HAP-1 (cell line): ENCODE measurements around the gene NUP214.
"Not testable (repeated sequence)": the region's sequence is repeated elsewhere in the genome, so short reads cannot be mapped to it uniquely, and the experiment has no call there.

Experiments
- DNase-seq, 2 experiments: peaks; one replicate each; pipeline ENCODE4 v3.0.0-alpha.2; 2016 to 2020; ENCODE audit warnings: low spot score in 2 of 2
- H3K27me3 ChIP-seq: fragments of 250-450 bp; sonication (Bioruptor Pico); 2 replicates; pipeline ENCODE4 v1.5.1; 2020; ENCODE audit warnings: low read depth, mild to moderate bottlenecking, moderate library complexity
- H3K36me3 ChIP-seq: fragments of 250-450 bp; sonication (Bioruptor Pico); replicated peaks from 2 replicates; pipeline ENCODE4 v1.5.1; 2020; ENCODE audit warnings: mild to moderate bottlenecking
- H3K4me1 ChIP-seq: fragments of 250-450 bp; sonication (Bioruptor Pico); 2 replicates; pipeline ENCODE4 v1.5.1; 2020; ENCODE audit warnings: mild to moderate bottlenecking
- H3K4me3 ChIP-seq: fragments of 250-450 bp; sonication (Bioruptor Pico); 2 replicates; pipeline ENCODE4 v1.5.1; 2020; ENCODE audit warnings: mild to moderate bottlenecking, moderate library complexity
- H3K9me3 ChIP-seq: fragments of 250-450 bp; sonication (Bioruptor Pico); 2 replicates; pipeline ENCODE4 v1.5.1; 2020; ENCODE audit warnings: mild to moderate bottlenecking, moderate library complexity
- in situ Hi-C: fragments of 300-500 bp; cut with MboI; formaldehyde crosslinking; loops from 3 replicates; pipeline ENCODE4 v1.14.3; 2020; ENCODE audit warnings: low sequenced_read_pairs, inconsistent platforms, mixed read lengths

NUP214 gene

GRCh38 chr9:131101207-131101964 is 24.0 kb upstream of the NUP214 start:
- H3K36me3 ChIP-seq = no peaks in the 10 kb centered on the region
- in situ Hi-C loops = no loop called here
- H3K27me3 ChIP-seq = no peaks in the 10 kb centered on the region
- no peak for DNase-seq
- no peaks in the 10 kb centered on the region for H3K9me3 ChIP-seq
- H3K4me3 ChIP-seq = no peak overlapping the region
- H3K4me1 ChIP-seq = peaks cover 7% of the 10 kb centered on the region

GRCh38 chr9:131103024-131103423 is 22.4 kb upstream of the NUP214 start:
- H3K9me3 ChIP-seq = no peaks in the 10 kb centered on the region
- H3K36me3 ChIP-seq = no peaks in the 10 kb centered on the region
- in situ Hi-C loops = no loop called here
- H3K4me3 ChIP-seq = no peak overlapping the region
- no peak for DNase-seq
- H3K27me3 ChIP-seq = no peaks in the 10 kb centered on the region
- no peaks in the 10 kb centered on the region for H3K4me1 ChIP-seq

GRCh38 chr9:131103535-131103934 is 21.9 kb upstream of the NUP214 start:
- in situ Hi-C loops = no loop called here
- Histone ChIP-seq H3K36me3 (no peaks in the 10 kb centered on the region), H3K27me3 (no peaks in the 10 kb centered on the region), H3K4me1 (no peaks in the 10 kb centered on the region), H3K9me3 (no peaks in the 10 kb centered on the region), H3K4me3 (no peak overlapping the region)
- DNase-seq = no peak

DNA sequence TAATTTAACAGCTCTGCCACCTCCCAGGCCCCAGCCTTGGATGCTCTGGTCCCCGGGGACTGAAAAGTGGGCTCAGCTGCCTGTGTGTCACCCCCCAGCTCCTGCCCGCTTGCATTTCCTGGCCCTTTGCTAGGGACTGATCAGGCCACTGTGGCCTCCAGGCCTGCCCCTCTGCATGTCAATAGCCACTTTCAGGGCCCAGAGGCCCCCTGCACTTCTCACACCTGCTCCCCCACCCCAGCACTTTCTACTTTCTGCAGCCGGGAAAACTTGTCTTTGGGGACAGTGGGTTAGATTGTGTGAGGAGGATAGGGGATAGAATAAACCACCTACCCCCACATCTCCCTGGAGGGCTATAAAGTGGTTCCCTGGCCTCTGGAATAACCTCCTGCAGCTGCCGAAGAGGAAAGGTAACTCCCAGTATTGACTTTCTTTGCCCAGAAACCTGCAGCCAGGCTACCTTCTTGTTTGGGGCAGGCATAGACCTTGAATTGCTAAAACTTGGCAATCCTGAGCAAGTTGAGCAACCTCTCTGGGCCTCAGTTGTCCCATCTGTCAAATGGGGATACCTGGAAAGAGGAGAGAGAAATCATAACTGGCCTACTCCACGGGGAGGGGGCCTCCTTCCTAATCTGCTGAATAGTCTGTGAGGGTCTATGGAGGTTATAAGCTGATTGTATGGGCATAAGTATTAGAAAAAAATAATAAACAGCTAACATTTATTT is 21.2 kb upstream of the NUP214 start:
- in situ Hi-C loops = no loop called here
- DNase-seq = no peak
- Histone ChIP-seq H3K27me3 (no peaks in the 10 kb centered on the region), H3K9me3 (no peaks in the 10 kb centered on the region), H3K4me3 (no peak overlapping the region), H3K36me3 (no peaks in the 10 kb centered on the region), H3K4me1 (no peaks in the 10 kb centered on the region)

GRCh38 chr9:131105952-131106351 is 19.4 kb upstream of the NUP214 start:
- Histone ChIP-seq H3K4me3 (no peak overlapping the region), H3K4me1 (no peaks in the 10 kb centered on the region), H3K36me3 (no peaks in the 10 kb centered on the region), H3K27me3 (no peaks in the 10 kb centered on the region), H3K9me3 (no peaks in the 10 kb centered on the region)
- in situ Hi-C loops = no loop called here
- no peak for DNase-seq

GRCh38 chr9:131107760-131108159 is 17.6 kb upstream of the NUP214 start:
- in situ Hi-C loops = no loop called here
- Histone ChIP-seq H3K36me3 (no peaks in the 10 kb centered on the region), H3K27me3 (no peaks in the 10 kb centered on the region), H3K4me3 (no peak overlapping the region), H3K4me1 (no peaks in the 10 kb centered on the region), H3K9me3 (no peaks in the 10 kb centered on the region)
- DNase-seq = no peak

- no peak for DNase-seq
- in situ Hi-C loops = no loop called here
- Histone ChIP-seq H3K27me3 (no peaks in the 10 kb centered on the region), H3K36me3 (0 out of 2 replicates have a peak, but pooled peaks cover 3% of the 10 kb centered on the region), H3K4me1 (peaks cover 3% of the 10 kb centered on the region), H3K9me3 (no peaks in the 10 kb centered on the region), H3K4me3 (no peak overlapping the region)
These were observed 14.1 kb upstream of the NUP214 start for GRCh38 chr9:131111186-131111853.

DNA sequence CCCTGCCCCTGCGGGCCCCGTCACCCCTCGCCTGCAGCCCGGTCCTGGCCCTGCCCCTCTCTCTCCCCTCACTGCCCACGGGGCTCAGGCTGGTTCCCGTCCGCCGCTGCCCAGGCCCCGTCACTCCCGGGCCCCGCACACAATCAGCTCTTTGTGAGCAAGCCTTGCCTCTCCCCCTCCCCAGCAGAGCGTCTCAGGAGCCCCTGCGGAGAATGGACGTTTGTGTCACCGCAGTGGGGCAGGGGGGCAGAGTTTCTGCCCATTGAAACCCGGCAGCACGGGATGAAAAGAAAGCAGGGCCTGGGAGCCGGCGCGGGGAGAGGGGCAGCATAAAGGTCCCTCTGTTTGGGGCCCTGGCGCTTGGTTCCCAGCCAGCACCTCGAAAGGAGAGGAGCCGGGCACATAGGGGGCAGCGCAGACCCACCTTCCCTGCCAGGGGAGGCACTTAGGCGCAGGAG is 13.5 kb upstream of the NUP214 start:
- no peak for DNase-seq
- Histone ChIP-seq H3K4me1 (peaks cover 4% of the 10 kb centered on the region), H3K27me3 (no peaks in the 10 kb centered on the region), H3K4me3 (no peak overlapping the region), H3K36me3 (0 out of 2 replicates have a peak, but pooled peaks cover 3% of the 10 kb centered on the region), H3K9me3 (no peaks in the 10 kb centered on the region)
- in situ Hi-C loops = no loop called here

GRCh38 chr9:131112374-131113154 is 12.8 kb upstream of the NUP214 start:
- Histone ChIP-seq H3K27me3 (no peaks in the 10 kb centered on the region), H3K4me1 (peaks cover 4% of the 10 kb centered on the region), H3K9me3 (no peaks in the 10 kb centered on the region), H3K4me3 (no peak overlapping the region), H3K36me3 (0 out of 2 replicates have a peak, but pooled peaks cover 3% of the 10 kb centered on the region)
- in situ Hi-C loops = no loop called here
- DNase-seq = no peak

DNA sequence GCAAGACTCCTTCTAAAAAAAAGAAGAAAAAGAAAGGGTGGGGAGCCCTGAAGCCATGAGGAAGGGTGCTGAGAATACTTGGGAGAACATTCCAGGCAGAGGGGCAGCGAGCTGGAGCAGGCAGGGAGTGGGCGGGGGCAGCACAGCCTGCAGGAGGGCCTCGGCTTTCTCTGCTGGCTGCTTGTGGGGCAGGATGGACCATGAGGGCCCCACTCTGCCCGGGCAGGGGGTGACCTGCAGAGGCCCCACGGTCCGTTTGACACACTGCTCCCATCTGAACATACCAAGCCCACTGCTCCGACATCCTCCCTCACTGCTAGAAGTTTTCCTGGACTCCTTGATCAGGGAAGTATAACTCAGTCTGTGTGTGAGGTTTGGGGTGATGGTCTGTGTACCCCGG is 11.7 kb upstream of the NUP214 start:
- no peak for DNase-seq
- H3K9me3 ChIP-seq = no peaks in the 10 kb centered on the region
- in situ Hi-C loops = no loop called here
- H3K4me1 ChIP-seq = peaks cover 4% of the 10 kb centered on the region
- H3K4me3 ChIP-seq = no peak overlapping the region
- no peaks in the 10 kb centered on the region for H3K27me3 ChIP-seq
- H3K36me3 ChIP-seq = 0 out of 2 replicates have a peak, but pooled peaks cover 3% of the 10 kb centered on the region

DNA sequence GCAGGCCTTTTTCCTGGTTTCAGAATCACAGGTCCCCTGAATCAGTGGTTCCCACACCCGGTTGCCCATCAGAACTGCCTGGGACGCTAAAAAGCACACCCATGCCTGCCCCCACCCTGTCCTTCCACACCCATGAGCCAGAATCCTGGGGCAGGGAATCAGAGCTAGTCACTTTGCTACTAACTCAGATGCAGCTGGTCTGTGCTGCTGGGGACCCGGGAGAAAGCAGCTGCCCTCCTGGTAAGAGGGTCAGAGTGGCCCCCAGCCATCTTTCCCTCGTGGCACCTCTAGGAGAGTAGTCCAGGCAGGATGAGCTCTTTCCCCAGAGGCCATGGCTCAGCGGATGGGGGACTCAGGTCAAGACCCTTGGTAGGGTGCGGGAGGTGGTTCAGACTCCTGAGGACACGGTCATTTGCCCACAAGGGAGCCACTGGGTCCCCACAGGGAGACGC is 11.3 kb upstream of the NUP214 start:
- in situ Hi-C loops = no loop called here
- Histone ChIP-seq H3K36me3 (0 out of 2 replicates have a peak, but pooled peaks cover 7% of the 10 kb centered on the region), H3K4me3 (no peak overlapping the region)

DNA sequence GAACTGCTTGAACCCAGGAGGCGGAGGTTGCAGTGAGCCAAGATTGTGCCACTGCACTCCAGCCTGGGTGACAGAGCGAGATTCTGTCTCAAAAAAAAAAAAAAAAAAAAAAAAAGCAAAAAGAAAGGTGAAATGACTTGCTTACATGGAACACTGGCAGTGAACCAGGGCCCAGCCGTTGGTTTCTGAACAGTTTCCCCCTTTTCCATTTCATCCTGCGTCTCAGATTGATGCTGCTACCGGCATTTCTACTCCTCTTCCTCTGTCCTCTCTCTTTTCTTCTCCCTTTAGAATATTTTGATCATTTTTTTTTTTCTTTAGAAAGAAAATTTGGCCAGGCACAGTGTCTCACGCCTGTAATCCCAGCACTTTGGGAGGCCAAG is 10.0 kb upstream of the NUP214 start:
- H3K4me3 ChIP-seq, H3K4me1 ChIP-seq, H3K36me3 ChIP-seq, H3K9me3 ChIP-seq, DNase-seq, H3K27me3 ChIP-seq, in situ Hi-C loops: not testable (repeated sequence)

More for the DNA sequence above, 11.3 kb upstream of the NUP214 start:
- DNase-seq = no peak
- Histone ChIP-seq H3K27me3 (no peaks in the 10 kb centered on the region), H3K9me3 (no peaks in the 10 kb centered on the region), H3K4me1 (peaks cover 4% of the 10 kb centered on the region)
